Activated gamma-delta T cell treated with Interleukin-2 at 50 U/mL for 16 hours (primary cell): Measurements from ENCODE around the gene ORC1.

Source experiments
- DNase-seq: peaks from one replicate; pipeline ENCODE4 v3.0.0-alpha.2; 2020

Gene ORC1

DNA sequence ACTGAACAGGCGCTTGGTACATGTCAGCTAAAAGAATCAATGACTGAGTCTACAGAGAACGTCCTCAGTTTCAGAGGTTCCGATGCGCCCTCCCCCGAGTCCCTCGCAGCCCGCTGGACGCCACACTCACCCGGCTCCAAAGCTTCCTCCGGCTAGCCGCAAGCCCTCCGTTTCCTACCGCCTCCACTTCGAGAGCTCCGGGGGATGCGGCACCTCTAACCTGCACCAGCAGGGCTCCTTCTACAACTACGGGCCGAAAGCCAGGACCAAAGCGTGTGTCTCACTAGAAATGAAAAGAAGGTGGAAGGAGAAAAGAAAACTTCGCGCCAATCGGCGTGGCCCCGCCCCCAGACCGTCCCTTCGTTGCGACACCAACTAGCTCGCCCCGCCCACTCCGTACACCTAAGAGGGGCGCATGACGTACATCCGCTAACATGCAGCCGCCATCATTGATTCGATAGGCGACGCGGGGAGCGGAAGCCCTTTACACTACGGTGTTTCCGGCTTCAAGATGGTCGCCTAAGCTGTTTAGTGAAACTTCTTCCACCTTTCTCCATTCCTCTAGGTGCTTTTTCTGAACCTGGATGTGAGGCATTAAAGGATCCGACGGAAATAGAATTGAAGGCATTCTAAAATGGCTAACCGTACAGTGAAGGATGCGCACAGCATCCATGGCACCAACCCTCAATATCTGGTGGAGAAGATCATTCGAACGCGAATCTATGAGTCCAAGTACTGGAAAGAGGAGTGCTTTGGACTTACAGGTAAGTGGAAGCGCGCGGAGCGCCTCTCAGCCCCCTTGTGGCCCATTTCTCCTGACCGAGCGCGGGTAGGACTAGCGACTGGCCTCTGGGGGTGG lies at the start of gene ORC1, which contains the start of gene PRPF38A:
TSS of gene ORC1 (minus strand) at position 308 of the 859 bp plus-strand sequence. CDS start 2,200 bp downstream, outside the sequence.
TSS of gene PRPF38A (plus strand) at position 487 of the 859 bp plus-strand sequence. CDS start at position 635, 148 bp downstream.
- DNase-seq = peak; percentile 98

DNA sequence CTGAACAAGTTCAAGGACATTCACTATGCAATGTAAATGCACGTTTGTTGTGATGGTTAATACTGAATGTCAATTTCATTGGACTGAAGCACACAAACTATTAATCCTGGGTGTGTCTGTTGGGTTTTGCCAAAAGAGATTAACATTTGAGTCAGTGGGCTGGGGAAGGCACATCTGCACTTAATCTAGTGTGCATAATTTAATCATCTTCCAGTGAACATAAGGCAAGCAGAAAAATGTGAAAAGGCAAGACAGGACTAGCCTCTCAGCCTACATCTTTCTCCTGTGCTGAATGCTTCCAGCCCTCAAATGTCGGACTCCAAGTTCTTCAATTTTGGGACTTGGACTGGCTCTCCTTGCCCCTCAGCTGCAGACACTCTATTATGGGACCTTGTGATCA lies 40.2 kb upstream of the ORC1 start:
- no peak for DNase-seq

DNA sequence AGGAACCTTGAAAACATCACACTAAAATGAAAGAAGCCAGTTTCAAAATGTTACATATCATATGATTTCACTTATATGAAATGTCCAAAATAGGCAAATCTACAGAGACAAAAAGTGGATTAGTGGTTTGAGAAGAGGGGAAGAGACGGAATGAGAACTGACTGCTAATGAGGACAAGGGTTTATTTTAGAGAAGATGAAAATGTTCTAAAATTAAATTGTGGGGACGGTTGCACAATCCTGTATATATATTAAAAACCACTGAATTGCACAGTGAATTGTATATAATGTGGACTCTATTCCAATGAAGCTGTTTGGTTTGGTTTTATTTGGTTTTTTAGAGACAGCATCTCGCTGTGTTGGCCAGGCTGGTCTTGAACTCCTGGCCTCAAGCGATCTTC lies 35.8 kb upstream of the ORC1 start:
- DNase-seq = no peak

DNA sequence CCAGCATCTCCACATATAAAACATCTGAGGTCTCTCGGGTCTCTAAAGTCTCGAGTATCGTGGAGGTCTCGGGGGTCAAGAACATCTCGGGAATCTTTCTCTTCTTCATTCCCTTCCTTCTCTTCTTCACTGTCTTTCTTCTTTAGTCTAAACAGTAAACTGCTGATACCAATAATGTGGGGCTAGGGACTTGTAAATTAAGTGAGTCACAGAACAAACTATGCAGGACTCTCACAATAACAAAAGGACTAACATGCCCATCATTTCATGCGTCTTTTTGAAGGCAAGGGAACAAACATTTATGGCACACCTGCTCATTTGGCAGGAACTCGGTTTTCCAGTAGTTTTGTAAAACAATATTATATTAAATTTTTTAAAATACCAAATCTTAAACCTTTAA lies 32.6 kb upstream of the ORC1 start:
- DNase-seq = no peak

DNA sequence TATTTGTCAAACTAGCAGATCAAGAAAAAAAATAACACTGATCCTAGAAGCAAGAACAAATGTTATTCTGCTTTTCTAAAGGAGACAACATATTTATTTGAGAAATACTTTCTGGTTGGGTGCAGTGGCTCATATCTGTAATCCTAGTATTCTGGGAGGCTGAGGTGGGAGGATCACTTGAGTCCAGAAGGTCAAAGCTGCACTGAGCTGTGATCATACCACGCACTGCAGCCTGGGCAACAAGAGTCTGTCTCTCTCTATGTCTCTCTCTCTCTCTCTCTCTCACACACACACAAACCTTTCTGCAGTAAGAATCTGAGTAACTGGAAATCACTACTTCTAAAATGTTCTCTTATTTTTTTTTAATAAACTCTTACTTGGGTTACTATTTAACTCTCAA lies 31.4 kb upstream of the ORC1 start:
- no peak for DNase-seq

DNA sequence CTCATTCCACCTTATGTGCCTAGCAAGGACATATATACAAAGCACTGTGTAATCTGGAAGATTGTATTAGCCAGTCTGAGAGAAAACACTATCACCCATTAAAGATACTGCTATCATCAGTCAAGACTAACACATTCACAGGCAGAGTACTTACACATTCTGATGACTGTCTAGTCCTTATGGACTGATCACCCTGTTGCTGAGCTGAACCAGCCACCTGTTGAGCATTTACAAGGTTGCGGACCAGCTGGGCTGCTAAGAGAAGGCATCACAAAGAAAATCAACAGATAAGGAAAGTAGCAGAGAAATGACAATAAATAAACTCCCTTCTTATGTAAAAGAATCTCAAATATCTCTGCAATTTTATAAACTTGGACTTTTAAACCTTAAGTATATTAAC lies 31.0 kb upstream of the ORC1 start:
- DNase-seq = no peak

DNA sequence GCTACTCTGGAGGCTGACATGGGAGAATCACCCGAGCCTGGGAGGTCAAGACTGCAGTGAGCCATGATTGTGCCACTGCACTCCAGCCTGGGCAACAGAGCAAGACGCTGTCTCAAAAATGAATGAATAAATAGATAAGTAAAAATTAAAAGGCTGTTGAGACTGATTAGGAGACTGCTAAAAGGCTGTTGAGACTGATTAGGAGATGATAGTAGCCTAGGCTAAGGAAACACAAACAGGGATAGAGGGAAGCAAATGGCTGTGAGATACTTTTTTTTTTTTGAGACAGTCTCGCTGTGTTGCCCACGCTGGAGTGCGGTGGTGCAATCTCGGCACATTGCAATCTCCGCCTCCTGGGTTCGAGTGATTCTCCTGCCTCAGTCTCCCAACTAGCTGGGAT lies 28.6 kb upstream of the ORC1 start:
- DNase-seq = no peak

DNA sequence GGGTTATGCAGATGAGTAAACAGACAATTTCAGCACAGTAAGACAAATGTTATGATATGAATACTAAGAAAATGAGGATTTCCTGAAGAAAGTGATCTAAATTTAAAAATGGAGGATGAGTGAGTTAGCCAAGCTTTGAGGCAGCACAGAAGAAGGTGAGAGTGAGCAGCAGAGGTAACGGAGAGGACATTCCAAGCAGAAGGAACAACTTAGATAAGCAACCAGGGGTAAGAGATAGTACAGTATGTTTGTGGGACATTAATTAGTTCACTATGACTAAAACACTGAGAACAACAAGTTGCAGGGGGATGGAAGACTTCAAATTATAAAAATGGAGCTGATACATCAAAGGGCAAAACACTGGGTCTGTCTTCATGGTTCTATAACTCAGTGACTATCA lies 22.9 kb upstream of the ORC1 start:
- DNase-seq = no peak

DNA sequence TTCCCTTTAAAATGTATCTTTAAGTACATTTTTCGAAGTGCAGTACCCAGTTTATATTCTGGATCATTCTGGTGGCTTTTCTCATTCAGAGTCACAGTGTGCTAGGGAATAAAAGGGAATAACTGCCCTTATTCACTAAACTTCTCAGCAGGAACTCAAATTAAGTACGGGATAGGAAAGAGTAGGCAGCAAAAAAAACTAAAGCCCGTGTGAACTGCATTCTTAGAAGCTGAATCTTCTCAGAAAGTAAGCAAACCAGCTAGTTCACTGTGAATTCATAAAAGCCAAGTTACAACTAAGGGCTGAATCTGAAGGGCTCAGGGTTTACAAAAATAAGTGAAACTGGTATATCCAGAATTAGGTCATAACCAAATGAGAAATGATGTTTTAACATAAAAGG lies 22.1 kb upstream of the ORC1 start:
- DNase-seq = no peak

DNA sequence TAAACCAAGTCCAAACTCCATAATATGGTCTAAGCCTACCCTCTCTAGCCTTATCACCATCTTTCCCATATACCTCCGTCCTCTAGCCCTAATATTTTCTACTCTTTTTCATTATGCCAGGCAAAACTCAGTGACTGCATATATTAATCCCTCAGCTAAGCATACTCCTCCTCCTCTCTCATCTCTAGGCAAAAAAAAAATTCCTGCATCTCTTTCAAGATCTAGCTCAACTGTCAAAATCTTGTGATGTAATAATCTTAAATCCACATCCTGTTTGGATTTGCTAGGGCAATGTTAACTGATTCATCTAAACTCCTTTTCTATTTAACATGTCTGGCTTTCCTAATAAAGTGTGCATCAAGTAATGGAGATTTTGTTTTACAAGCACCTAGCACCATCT lies 20.6 kb upstream of the ORC1 start:
- DNase-seq = no peak

DNA sequence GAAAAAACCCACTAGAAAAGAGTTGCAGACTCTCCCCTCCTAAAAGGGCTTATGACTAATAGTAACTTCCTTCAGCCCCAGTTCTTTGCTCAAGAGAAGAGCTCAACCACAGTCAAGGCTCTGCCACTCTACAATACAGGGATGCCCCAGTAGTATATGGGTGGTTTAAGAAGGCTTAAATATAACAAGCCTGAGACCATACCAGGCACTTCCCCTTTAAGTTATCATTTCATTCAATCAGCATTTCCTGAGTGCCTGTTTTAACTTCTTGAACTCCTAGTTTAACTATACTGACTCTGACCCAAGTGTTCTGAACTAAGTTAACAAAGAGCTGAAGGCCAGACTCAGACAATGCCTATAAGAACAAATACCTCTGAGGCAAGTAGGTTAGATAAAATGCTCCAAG lies 20.0 kb upstream of the ORC1 start:
- DNase-seq = peak; percentile 36

DNA sequence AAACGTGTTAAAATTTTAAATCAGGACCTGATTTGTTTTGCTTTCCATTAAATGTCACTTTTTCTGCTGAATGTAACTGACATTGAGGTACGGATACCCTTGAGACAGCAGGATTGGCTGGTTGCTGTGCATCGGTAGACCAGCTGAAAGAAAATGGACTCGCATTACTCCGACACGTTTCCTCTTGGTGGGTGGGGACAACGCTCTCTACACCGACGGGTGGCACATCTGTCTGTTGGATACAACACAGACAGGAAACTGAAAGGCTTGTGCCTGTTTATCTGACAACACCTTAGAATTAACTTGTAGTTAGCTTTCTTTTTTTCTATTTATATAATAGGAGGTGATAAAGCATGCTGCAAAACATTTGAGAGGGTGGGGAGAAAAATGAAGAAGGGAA lies 19.5 kb upstream of the ORC1 start:
- DNase-seq = peak; percentile 79

DNA sequence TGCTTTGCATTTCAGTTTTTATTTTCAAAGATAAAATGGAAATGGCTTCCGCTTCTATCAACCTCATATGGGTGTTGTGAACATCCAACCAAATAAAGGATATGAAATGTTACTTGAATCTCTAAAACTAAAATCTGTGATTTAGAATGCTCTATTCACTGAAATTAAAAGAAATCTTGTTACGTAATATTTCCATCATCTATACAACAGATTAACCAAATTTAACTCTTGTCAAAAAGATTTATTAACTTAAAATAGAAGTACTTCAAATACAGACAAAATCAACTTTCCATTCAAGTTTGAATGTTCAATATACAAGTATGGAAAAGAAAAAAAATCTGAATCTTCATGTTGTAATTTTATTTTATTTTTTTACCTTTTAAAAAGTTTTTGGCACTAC lies 18.8 kb upstream of the ORC1 start:
- no peak for DNase-seq

DNA sequence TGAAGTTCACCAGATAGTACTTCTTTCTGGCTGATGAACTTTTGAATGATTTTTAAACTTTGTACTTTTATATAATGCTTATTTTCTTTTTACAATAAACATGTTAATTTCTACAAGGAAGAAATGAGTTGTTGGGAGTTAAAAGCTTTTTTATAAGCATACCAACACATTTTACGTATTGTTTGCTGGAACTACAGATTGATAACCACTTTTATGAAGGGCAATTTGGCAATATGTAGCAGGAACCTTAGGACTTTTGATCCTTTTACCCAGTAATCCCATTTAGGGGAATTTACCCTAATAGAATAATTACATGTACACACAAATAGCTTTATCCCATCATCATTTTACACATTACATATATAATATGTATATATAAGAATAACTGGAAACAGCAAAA lies 16.5 kb upstream of the ORC1 start:
- DNase-seq = no peak

DNA sequence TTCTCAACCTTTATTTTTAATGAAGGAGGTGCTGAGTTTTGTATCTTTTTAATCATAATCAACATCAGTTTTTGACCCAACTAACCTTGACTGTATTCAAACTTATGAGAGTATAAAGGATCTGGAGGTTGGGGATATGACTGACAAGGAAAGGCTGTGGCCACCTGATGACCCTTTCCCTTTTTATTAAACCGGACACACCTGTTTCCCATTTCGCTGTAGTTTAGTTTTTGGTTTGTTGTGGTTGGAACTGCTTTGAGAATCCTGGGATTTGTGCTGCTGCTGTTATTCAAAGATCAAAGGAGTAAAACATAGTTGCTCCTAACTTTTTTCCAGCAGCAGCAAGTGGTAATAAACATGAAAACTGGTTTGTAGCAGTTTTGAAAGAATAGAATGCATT lies 12.6 kb upstream of the ORC1 start:
- DNase-seq = no peak

DNA sequence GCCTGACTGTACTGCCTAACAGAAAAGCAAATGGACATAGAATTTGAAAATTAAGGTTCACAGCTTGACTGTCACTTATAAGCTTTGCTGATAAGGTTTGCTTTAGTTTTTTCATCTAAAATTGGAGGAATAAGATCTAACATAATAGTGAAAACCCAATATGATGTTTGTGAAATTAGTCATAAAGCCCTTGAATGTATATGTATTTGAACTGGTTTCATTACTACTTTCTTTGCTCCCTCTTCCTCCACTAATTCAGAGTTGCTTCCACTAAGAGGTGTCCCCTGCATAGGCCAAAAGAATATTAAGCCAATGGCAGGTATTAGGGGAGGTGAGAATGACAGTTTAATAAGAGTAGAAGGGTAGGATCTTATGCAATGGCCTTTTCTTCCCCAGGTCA lies 10.7 kb upstream of the ORC1 start:
- no peak for DNase-seq

DNA sequence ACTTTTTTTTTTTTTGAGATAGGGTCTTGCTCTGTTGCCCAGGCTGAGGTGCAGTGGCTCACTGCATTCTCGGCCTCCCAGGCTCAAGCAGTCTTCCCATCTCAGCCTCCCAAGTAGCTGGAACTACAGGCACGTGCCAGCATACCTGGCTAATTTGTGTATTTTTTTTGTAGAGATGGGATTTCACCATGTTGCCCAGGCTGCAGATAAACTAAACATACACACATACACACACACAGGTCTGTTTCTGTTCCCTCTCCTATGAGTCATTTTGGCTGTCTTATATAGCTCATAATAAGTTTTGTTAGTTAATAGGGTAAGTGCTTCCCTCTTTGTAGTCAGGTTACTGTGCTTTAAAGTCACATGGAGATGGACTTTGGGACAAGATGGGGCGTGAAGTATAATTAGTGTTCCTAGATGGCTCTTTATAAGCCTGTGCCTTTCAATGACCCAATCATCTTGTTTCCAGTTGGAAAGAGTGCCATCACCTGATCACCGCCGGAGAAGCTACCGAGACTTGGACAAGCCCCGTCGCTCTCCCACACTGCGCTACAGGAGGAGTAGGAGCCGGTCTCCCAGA lies 9.3 kb upstream of the ORC1 start:
- no peak for DNase-seq

DNA sequence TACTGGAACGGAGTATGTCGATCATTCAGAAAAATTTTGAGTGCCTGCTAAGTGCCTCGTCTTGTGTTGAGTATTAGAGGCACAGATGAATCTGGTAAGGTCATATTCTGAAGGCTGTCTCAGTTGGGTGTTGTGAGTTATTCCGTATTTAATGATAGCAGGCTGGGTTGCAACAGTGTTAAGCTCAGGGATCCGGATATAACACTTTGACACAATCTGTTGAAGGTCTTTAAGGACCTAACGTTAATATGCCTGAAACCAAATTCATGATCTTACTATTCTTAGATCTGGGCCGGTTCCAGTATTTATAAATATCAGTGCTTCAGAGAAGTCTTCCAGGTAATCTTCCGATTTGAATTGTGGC lies 734 bp upstream of the ORC1 start:
- no peak for DNase-seq

DNA sequence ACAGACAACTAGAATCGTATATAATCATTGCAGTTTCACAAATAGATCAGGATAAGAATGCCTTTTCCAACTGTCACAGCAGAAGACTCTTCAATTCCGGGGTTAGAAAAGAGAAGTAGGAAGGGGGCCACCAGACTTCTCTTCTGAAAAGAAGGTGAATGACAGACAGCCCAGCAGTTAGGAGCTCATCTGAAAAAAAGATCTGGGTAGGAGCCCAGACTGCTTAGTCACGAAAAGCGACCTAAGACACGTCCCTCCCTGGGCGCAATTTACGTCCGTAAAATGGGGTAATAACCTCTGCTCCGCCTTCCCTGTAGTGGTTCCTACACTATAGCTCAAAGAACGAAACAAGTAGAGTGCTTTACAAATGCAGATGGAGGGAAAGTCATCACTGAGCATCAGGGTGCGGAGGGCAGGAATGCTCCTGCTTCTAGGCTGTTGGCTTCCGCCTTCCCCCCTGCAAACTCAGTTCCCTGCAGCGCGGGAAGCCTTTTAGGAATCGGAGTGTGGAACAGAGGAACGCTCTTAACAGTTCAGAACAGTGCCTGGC lies 582 bp downstream of the ORC1 start:
- peak; percentile 26 for DNase-seq

DNA sequence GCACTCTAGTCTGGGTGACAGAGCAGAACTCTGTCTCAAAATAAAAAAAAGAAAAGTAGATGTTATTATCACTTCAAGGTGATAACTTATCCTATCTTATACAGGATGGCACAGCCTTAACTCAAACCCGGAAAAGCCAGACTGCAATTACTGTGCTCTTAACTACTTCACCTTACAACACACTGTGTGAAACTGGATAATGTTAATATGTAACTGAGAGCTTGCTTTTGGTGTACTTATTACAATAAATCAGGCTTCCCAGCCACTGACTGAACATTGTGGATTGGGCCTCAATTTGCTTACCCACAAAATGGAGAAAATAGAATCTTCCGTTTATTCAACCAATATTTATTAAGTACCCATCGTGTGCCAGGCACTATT lies 1.4 kb downstream of the ORC1 start:
- no peak for DNase-seq

DNA sequence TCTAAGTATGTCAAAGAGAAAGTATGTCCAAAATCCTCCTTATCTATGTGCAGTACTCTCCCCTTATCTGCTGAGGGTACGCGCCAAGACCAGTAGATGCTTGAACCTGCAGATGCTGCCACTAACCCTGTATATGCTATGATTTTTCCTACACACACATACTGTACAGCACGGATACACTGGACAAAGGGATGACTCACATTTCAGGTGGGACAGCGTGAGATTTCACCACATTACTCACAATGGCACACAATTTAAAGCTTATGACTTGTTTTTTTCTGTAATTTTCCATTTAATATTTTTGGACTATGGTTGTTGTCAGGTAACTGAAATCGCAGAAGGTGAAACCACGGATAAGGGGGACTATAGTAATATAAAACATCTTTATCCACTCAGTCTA lies 4.1 kb downstream of the ORC1 start:
- DNase-seq = no peak

DNA sequence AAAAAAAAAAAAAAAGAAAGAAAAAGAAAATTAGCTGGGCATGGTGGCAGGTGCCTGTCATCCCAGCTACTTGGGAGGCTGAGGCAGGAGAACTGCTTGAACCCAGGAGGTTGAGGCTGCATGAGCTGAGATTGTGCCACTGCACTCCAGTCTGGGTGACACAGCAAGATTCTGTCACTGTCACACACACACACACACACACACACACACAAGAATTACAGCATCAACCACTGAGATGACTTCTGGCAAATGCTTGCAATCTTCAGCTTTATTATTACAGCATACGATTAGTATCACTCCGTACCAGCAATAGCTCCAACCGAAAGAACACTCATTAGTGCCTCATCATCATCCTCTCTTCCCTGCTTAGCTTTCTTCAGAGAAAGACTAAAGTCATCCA lies 4.6 kb downstream of the ORC1 start:
- DNase-seq = no peak

DNA sequence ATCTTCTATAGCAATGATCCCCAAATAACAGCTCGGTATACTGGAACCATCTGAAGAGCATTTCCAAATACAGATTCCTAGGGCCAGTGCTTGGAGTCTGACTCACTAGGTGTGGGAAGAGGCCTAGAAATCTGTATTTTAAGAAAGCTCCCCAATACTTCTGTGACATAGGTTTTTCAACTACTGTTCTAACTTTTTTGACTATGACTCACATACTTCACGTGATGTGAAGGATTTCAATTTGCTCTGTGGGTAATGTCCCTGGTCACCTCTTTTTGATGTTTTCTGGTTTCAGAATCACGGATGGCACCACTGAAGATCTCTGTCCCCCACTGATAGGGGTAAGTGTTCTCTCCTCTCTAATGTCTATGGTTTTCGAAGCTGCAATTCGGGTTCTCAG lies 11.0 kb downstream of the ORC1 start:
- no peak for DNase-seq

DNA sequence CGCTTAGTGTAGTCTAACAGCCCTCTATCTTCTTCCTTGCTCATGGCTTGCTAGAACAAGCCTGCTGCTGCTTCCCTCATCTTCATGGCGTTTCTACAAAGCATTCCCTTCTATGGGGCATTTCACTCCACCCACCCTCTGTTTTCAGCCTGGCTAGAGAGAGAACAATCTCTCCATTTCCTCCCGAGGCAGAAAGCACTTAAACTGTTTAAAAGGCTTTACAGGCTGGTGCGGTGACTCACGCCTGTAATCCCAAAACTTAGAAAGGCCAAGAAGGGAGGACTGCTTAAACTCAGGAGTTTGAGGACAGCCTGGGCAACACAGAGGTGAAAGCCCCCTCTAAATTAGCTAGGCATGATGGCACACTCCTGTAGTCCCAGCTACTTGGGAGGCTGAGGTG lies 17.8 kb downstream of the ORC1 start:
- no peak for DNase-seq

DNA sequence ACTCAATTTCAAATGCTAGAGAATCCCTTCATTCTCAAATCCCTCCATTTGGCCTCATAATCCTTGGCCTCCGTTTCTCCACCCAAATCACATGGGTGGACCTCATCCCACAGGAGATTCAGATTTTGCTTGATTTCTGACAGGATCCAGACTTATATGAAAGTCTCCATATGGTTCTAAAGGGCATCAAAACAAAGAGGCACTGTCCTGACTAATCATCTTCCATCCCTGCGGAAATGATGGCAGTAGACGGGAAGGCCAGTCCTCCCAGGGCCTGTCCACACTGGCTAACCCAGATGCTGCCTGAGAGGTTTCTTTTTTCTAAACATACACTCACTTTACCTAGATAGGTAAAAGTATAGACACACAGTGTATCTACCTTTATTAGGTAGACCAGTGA lies 18.8 kb downstream of the ORC1 start:
- DNase-seq = no peak
